ENCODE measurements around the gene CREBL2. TPM values are rescaled to one million over a fixed set of nuclear protein-coding genes. Genes with fewer than 3 reads are reported as not detected.
A peak's percentile ranks its signal among the peaks of the same experiment; 100 is the strongest.
"Not testable (repeated sequence)": the region's sequence is repeated elsewhere in the genome, so short reads cannot be mapped to it uniquely, and the experiment has no call there.

The CREBL2 gene, protein sequence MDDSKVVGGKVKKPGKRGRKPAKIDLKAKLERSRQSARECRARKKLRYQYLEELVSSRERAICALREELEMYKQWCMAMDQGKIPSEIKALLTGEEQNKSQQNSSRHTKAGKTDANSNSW
- total RNA-seq, result 10 to 100 TPM; 12.5 to 13.9 TPM

DNA sequence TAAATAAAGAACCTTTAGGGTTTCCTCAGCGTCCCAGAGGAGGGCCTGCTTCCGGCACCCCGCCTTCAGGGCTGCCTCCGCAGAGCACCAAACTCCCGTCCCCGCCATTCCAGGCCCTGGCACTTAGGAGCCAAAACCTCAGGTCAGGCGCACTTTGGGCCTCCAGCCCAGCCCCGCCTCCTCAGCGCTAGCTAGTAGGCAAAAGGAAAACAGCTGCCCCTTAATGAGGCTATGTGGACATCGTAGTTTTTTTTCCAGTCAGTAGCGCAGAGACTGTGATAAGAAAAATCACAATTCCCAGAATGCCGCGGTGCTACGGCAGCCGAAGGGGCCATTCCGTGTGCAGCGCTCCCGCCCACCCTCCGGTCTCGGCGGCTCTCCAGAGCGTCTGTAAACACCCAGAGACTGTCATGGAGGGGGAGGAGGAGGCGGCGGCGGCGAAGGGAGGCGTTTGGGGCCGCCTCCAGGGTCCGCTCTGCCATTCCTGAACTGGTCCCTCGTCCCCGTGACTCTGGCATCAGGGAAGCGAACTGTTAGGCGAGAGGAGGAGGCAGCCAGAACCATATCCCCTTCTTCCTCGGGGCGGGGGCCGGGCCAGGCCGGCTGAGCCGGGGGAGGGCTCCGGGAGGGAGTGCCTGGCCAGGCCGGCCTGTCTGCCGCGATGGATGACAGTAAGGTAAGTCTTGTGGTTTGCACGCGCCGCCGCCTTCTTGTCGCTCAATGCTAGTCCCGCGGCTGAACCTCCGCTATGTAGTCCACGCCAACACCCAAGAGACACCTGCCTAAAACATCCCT, at the start of gene CREBL2:
Gene CREBL2, plus strand, starts transcription at position 365 of the 795 bp plus-strand sequence. Its CDS starts 297 bp downstream, at position 662.
- no peaks in the 10 kb centered on the region for H3K27me3 Mint-ChIP-seq
- H3K4me3 Mint-ChIP-seq, result peak within 1 kb of the TSS; percentile 81
- peak; percentile 87 for DNase-seq
- H3K36me3 Mint-ChIP-seq, result peaks cover 10% of the 10 kb centered on the region
- peak within 1 kb of the TSS; percentile 98 for H3K27ac Mint-ChIP-seq
- H3K4me1 Mint-ChIP-seq, result peaks cover 32% of the 10 kb centered on the region
- H3K9me3 Mint-ChIP-seq, result peaks cover 3% of the 10 kb centered on the region

DNA sequence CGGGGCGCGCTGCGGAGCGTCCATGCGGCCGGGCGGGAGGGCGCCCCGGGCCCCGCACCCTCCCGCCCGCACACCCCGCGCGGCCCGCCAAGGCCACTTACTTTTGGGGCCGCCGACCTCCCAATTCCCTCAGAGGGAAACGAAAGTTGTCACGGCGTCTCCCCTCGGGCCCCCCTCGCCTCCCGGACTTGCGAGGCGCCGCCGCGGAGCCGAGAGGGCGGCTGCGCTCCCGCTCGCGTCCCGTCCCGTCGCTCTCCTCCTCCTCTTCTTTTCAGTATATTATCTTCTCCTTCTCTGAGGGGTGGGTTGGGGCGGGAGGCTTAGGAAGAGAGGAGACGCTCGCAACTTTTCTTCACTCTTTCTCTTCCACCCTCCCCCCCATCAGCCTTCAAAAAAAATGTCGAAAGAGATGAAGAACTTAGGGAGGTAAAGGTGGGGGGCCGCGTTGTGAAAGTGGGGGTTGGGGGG, 49.6 kb upstream of the CREBL2 start:
- Mint-ChIP-seq H3K4me3 (peak overlapping the region; percentile 83), H3K9me3 (no peaks in the 10 kb centered on the region), H3K27ac (peak overlapping the region; percentile 91), H3K27me3 (no peaks in the 10 kb centered on the region), H3K4me1 (peaks cover 20% of the 10 kb centered on the region), H3K36me3 (peaks cover 19% of the 10 kb centered on the region)
- DNase-seq, result peak; percentile 33

DNA sequence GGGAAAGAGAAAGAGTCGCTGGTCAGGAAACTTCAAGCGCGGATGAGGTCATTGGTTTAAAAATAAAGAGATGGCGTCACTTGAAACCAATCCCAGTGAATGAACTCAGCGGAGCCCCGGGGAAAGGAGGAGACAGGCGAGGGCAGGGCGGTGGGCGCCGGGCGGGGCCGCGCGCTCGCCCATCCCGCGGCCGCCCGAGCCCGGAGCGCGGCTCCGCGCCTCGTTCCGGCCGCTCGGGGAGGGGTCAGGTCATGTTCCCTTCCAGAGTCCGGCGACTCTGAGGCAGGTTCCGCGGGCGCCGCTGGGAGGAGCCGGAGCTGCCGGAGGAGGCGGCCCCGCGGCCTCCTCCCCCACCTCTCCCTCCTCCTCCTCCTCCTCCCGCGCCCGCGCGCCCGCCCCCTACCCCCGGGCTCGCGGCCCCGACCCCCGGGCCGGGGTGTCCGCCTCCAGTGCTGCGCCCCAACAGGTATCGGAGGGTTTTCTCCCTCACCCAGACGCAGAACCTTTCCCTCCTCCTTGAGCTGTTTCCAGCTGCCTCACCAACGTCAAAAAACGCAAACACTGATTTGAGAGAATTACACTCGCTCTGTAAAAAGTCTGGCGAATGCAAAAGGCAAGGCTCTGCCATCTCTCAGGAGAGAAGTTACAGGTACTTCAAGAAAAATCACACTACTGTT, 49.0 kb upstream of the CREBL2 start, which contains the start of gene DUSP16:
Gene DUSP16, minus strand, starts transcription at position 279 of the 677 bp plus-strand sequence. CDS start 41,765 bp downstream, outside the sequence.
- Mint-ChIP-seq H3K4me1 (peaks cover 20% of the 10 kb centered on the region), H3K27me3 (no peaks in the 10 kb centered on the region), H3K9me3 (no peaks in the 10 kb centered on the region), H3K4me3 (peak within 1 kb of the TSS; percentile 83), H3K36me3 (peaks cover 16% of the 10 kb centered on the region), H3K27ac (peak within 1 kb of the TSS; percentile 91)
- peak; percentile 76 for DNase-seq

DNA sequence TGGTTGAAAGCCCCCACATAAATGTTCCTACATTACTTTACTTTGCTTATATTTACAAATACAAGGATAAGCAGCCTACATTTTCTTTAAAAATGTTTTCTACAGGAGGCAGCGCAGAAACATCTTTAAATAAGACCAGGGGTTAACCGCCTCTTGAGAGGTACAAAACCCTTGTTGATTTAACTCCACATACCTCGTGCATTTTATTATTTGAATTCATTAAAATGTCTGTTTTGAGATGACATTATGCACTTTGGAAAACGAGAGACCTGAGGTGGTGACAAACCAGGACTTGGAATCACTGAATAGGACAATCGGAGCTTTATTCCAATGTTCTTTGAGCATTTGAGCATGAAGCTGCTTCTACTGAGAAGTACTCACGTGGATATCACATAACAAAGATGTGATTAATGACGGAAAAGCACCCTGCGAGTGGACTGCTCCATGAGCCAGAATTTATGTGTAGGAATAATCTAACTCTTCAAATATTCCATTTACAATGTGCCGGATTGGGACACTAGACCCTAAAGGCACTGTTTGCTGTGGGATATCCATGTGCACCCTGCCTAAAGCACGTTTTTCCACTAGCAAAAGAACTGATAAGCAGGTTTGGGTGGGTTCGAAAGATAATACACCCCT, 48.3 kb upstream of the CREBL2 start:
- peak overlapping the region; percentile 77 for H3K4me3 Mint-ChIP-seq
- peaks cover 10% of the 10 kb centered on the region for H3K36me3 Mint-ChIP-seq
- DNase-seq, result no peak
- H3K9me3 Mint-ChIP-seq, result no peaks in the 10 kb centered on the region
- peaks cover 14% of the 10 kb centered on the region for H3K4me1 Mint-ChIP-seq
- no peaks in the 10 kb centered on the region for H3K27me3 Mint-ChIP-seq
- H3K27ac Mint-ChIP-seq, result peak overlapping the region; percentile 82

DNA sequence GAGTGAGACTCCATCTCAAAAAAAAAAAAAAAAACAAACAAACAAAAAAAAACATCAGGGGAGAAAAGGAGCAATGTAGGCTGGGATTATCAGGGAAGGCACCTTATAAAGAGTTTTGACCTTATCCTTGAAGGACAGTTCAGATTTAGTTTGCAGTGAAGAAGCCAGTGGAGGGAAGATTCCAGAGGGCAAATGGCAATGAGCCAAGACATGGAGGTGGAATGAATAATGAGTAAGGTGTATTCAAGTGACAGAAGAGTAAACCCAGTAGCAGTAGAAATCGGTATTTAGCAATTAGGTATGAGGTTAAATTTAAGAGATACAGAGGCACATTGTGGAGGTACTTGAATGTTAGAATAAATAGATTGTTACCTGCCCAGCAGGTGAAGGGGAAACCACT, 46.8 kb upstream of the CREBL2 start:
- Mint-ChIP-seq H3K27ac (no peak overlapping the region), H3K4me3 (no peak overlapping the region)

DNA sequence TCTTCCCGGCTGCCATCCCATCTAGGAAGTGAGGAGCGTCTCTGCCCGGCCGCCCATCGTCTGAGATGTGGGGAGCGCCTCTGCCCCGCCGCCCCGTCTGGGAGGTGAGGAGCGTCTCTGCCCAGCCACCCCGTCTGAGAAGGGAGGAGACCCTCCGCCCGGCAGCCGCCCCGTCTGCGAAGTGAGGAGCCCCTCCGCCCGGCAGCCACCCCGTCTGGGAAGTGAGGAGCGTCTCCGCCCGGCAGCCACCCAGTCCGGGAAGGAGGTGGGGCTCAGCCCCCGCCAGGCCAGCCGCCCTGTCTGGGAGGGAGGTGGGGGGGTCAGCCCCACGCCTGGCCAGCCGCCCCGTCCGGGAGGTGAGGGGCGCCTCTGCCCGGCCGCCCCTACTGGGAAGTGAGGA, 45.7 kb upstream of the CREBL2 start:
- DNase-seq, H3K27me3 Mint-ChIP-seq, H3K36me3 Mint-ChIP-seq, H3K4me3 Mint-ChIP-seq, H3K27ac Mint-ChIP-seq, H3K4me1 Mint-ChIP-seq, H3K9me3 Mint-ChIP-seq: not testable (repeated sequence)

More for the DNA sequence above, 46.8 kb upstream of the CREBL2 start:
- Mint-ChIP-seq H3K27me3 (no peaks in the 10 kb centered on the region), H3K36me3 (peaks cover 3% of the 10 kb centered on the region), H3K4me1 (peaks cover 5% of the 10 kb centered on the region), H3K9me3 (no peaks in the 10 kb centered on the region)
- no peak for DNase-seq

DNA sequence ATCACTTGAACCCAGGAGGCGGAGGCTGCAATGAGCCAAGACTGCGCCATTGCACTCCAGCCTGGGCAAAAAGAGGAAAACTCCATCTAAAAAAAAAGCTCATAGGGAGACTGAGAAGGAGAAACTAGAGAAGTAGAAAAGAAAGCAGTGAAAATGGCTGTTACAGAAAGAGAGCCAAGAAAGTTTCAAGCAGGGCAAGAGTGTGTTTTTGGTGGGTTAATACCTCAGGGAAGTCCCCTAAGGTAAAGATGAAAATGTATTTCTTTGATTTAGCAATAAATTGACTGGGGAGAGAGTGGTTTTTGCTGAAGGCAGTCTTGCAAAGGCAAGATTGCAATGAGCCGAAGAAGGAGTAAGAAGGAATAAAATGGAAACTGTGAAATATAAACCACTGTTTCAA, 39.0 kb upstream of the CREBL2 start:
- H3K27ac Mint-ChIP-seq, result no peak overlapping the region
- no peaks in the 10 kb centered on the region for H3K27me3 Mint-ChIP-seq
- DNase-seq, result no peak
- no peaks in the 10 kb centered on the region for H3K36me3 Mint-ChIP-seq
- no peaks in the 10 kb centered on the region for H3K9me3 Mint-ChIP-seq
- H3K4me1 Mint-ChIP-seq, result no peaks in the 10 kb centered on the region
- no peak overlapping the region for H3K4me3 Mint-ChIP-seq

DNA sequence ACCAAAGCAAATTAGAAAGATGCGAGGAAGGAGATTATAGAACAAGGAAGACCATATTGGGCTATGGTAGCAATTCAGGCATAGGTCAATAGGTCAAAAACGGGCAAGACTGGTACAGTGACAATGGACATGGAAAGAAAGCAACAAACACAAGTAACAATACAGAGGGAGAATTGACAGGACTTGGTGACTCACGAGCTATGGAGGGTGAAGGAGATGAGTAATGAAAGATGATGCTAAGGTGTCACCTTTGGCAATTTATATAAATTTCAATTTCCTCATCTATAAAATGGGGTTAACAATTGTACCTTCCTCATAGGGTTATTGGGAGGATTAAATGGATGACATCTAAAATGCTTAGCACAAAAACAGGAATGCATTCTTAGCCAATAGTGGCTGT, 33.9 kb upstream of the CREBL2 start:
- no peak for DNase-seq
- no peak overlapping the region for H3K27ac Mint-ChIP-seq
- no peaks in the 10 kb centered on the region for H3K9me3 Mint-ChIP-seq
- H3K4me3 Mint-ChIP-seq, result no peak overlapping the region
- peaks cover 4% of the 10 kb centered on the region for H3K4me1 Mint-ChIP-seq
- no peaks in the 10 kb centered on the region for H3K27me3 Mint-ChIP-seq
- H3K36me3 Mint-ChIP-seq, result no peaks in the 10 kb centered on the region

DNA sequence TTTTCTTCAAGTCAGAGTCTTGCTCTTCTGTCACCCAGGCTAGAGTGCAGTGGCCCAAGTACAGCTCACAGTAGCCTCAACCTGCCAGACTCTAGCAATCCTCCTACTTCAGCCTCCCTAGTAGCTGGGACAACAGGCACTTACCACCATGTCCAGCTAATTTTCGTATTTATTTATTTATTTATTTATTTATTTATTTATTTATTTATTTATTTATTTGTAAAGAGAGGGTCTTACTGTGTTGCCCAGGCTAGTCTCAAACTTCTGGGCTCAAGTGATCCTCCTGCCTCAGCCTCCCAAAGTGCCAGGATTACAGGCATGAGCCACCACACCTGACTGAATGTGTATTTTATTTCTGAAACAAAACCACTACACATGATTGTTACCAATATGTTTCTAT, 31.0 kb upstream of the CREBL2 start:
- H3K9me3 Mint-ChIP-seq, DNase-seq, H3K27me3 Mint-ChIP-seq, H3K4me3 Mint-ChIP-seq, H3K27ac Mint-ChIP-seq, H3K36me3 Mint-ChIP-seq: not testable (repeated sequence)
- peaks cover 14% of the 10 kb centered on the region for H3K4me1 Mint-ChIP-seq

DNA sequence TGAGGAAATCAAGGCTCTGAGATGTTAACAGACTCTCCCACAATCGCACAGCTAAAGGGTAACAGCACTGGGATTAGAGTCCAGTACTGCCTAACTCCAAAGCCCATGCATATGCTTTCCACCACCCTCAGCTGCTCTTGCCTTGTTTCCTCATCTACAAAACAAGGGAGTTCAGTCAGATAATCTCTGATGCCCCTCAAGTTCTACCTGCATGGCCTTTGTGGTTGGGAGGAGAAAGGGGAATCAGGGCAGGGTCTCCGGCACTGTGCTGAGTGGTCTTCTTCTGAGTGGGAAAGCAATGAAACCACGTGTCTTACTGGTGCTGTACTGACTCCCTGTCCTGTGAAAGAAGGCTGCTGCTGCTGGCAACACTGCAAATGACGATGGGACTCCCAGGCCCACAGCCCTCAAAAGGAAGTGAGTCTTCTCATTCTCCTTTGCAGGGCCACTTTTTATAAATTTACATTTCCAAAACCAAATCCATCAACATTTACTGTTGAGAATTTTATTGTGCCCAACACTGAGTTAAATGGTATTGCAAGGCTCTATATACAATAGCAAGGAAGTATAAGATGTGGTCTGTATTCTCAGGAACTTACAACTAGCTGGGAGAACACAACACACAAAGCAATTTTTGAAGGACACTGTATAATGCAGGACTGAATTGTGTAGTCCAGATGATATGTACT, 29.3 kb upstream of the CREBL2 start:
- Mint-ChIP-seq H3K27ac (no peak overlapping the region), H3K36me3 (no peaks in the 10 kb centered on the region), H3K4me1 (peaks cover 14% of the 10 kb centered on the region), H3K4me3 (no peak overlapping the region), H3K9me3 (no peaks in the 10 kb centered on the region), H3K27me3 (no peaks in the 10 kb centered on the region)
- DNase-seq, result no peak

DNA sequence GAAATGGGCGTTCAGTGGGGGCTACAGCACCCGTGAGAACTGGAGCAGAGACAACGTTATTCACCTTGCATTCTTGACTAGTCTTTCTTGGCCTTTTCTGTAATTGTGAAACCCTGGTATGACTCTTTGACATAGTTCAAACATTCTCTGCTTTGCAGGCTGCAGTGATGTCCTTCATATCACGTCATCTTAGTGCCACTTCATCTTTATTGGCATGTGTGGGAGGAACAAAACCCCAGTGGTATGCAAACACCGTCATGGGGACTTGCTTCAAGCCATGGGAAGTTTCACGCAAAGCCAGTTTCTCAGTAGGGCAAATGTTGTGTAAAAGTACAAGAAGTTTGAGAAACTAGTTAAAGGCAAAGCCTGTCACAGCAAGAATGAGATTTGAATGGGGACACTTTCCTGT, 28.8 kb upstream of the CREBL2 start:
- Mint-ChIP-seq H3K27ac (no peak overlapping the region), H3K4me3 (no peak overlapping the region), H3K9me3 (no peaks in the 10 kb centered on the region), H3K4me1 (peaks cover 14% of the 10 kb centered on the region), H3K36me3 (no peaks in the 10 kb centered on the region), H3K27me3 (no peaks in the 10 kb centered on the region)
- peak; percentile 23 for DNase-seq

DNA sequence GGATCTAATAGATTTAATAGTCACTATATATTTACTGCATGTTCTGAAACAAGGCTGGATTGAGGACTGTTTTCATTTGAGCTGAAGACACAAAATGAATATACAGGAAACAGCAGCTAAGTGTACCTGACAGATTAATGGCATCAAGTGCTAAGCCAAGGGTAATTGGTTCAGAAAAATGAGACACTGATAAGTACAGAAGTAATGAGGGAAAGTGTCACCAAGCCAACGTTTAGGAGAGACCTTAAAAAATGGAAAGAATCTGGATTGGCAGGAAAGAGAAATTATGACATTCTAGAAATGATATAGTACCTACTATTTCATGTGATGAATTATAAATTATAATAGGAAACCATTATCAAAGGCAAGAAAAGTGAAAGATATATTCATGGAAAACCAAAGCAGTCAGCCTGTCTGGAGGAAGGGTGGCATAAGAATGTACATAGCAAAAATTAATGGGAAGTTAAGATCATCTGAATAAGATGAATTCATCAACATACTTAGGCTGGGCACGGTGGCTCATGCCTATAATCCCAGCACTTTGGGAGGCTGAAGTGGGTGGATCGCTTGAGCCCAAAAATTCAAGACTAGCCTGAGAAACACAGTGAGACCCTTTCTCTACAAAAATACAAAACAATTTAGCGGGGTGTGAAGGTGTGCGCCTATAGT, 28.0 kb upstream of the CREBL2 start:
- no peak overlapping the region for H3K27ac Mint-ChIP-seq
- no peaks in the 10 kb centered on the region for H3K27me3 Mint-ChIP-seq
- H3K9me3 Mint-ChIP-seq, result no peaks in the 10 kb centered on the region
- no peak for DNase-seq
- peaks cover 14% of the 10 kb centered on the region for H3K4me1 Mint-ChIP-seq
- no peaks in the 10 kb centered on the region for H3K36me3 Mint-ChIP-seq
- H3K4me3 Mint-ChIP-seq, result no peak overlapping the region

DNA sequence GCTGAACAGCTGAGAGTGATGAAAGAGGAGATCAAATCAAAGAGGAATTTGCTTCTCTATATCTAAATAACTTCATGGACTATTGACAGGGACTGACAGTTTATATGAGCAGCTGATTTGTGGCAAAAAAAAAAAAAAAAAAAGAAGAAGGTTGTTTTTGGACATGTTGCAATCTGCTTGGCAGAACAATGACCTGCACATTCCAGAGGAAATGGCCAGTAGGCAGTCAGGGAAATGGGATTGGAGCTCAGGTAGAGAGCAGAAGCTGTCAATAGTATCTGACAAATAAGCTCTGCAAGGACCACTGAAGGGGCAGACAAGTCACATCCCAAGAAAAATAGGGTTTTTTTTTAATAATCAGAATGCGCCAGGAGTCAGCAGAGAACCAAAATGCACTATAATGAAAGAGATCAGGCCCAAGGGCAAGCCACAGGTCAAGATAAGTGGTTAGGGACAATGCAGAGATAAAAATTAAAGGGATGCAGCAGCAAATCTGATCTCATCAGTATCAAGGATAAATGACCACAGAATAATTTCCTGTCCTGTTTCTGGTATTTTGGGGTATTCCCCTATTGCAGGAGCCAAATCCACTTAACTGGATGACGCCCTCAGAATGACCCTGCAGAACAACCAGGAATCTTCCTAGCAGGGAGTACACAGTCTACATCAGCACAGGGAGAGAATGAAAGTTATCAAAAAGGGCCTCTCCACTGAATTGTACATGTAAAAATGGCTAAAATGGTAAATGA, 26.4 kb upstream of the CREBL2 start:
- H3K36me3 Mint-ChIP-seq, result no peaks in the 10 kb centered on the region
- H3K27me3 Mint-ChIP-seq, result peaks cover 4% of the 10 kb centered on the region
- H3K4me3 Mint-ChIP-seq, result no peak overlapping the region
- no peak overlapping the region for H3K27ac Mint-ChIP-seq
- H3K4me1 Mint-ChIP-seq, result peaks cover 15% of the 10 kb centered on the region
- DNase-seq, result no peak
- no peaks in the 10 kb centered on the region for H3K9me3 Mint-ChIP-seq

Measured in activated naive CD8-positive, alpha-beta T cell treated with anti-CD3 and anti-CD28 coated beads for 36 hours (primary cell).